ENCODE data around the gene TFIP11.

The TFIP11 gene

DNA sequence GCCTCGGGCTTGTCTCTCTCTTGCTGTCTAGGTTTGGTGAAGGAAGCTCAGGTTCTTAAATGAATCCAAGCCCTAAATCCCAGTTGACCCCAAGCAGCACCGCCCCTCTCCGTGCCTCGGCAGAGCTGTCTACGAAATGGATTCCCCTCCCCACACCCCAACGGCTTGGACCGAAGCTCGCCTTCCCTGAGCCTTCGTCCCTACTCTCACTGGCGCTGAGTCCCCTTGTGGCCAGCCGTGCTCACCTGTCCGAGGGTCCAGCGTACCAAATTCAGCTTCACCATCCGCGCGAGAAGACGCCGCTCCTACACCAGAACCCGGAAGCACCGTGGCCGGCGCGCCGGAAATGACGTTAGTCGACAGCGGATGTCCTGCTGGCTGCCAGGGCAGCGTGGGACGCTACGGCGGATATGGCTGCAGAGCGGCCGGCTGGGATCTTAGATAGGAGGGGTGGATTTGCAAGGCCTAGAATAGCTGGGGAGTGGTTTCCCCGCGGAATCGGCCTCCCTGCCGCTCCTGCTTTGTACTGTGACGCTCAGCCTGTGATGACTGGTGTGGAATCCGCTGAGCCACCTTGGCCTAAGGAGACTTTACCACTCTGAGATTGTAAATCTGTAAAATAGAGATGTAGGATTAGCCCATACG is at the start of gene TFIP11:
TFIP11 (minus strand) TSS at position 325 of the 645 bp plus-strand sequence. CDS start 2,201 bp downstream, outside the sequence.
- DNase-seq: peak; percentile 91

DNA sequence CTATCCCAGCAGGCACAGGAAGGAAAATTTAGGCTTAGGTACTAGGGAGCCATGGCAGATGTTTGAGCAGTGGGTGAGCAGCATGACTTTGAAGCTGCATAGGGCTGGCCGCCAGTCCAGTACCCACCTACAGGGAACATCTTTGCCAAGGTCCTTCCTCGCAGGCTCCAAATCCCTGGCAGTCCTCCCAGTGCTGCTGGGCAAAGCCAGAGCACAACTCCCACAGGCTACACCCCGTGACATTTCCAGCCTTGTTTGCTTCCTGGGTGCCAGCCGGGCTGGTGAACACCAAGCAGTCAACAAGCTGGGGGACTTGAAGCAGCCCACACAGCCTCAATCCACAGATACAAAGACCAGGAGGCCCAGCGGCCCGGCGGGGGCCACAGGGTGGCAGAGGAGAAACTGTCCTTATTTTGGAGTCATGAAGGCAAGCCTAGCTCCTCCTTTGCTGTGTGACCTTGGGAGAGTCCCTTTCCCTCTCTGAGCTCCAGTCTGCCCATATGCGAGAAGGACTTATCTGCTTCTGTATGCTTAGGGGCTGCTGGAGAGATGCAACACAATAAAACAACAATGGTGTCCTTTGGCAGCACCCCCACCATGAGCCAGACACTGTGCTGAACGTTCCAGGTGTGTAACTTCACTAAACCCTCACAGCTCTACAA is 49.6 kb upstream of the TFIP11 start:
- DNase-seq: no peak

DNA sequence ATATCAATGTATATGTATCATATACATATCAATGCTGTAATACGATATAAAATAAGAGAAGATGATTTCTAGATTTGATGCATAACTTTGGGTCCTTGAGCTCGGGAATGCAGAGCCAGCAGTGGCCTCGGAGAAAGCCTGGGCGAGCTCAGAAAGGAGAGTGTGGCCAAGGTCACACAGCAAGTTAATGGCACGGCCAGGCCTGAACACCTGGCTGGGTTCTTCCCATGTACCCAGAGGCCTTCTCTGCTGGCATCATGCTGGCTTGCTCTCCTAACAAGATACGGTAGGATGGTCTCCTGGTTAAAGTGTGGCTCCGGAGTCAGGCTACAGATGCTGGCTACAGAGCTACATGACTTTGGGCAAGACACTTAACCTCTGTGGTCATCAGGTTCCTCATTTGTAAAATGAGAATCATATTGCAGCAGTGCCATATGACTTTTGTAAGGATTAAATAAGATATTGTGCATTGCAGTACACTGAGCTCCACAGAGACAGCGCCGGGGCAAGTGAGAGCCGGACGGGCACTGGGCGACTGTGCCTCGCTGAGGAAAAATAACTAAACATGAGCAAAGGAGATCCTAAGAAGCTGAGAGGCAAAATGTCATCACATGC is 47.8 kb upstream of the TFIP11 start:
- DNase-seq: no peak

DNA sequence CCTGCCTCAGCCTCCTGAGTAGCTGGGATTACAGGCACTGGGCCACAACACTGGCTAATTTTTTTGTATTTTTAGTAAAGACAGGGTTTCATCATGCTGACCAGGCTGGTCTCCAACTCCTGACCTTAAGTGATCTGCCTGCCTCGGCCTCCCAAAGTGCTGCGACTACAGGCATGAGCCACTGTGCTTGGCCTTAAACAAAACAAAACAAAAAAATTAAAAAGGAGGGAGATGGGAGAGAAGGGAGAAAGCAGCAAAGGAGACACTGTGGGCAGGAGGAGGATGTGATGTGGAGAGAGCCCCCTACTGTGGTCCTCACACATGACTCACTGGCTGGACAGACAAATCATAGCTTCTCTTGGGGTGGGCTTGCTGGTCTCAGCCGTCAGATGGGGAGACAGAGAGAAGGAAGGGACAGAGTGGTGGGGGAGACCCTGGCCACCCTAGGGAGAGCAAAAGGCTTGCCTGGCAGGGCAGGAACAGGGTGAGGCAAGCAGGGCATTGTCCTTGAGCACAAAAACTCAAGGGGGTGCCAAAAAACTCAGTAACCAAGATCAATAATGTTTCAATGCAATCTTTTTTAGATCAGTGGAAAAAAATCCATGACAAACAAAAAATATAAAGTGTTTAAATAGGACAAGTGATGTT is 46.1 kb upstream of the TFIP11 start:
- DNase-seq: no peak

DNA sequence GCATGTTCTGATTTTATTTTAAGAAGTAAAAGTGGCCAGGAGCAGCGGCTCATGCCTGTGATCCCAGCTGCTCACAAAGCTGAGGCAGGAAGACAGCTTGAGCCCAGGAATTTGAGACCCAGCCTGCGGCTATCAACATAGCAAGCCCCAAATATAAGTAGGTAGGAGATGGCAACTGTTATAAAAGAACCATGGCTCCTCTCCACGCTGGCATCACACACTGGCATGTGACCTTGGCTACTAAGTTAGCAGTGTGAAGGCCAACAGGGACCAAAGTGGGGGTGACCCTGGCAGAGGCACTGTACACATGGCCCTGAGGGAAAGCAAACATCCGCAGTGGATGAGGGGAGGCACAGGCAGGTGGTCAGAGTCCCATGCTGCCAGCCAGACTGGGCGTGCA is 44.6 kb upstream of the TFIP11 start:
- no peak for DNase-seq

DNA sequence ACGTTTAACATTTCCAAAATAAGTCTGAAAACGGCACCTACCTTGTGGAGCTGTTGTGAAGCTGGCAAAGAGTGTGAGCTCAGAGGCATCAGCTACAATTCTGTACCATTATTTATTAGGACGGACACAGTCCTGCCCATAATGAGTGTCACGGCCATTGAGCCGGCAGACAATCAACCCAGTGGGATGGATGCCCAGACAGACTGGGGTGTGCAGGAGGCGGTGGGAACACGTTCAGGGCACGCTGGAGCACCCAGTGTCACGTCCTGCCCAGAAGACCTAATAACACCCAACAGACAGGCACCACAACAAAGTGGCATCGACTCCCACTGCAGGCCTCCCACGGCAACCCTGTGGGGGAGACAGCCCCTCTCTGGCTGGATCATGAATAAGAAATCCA is 43.2 kb upstream of the TFIP11 start:
- DNase-seq: no peak

DNA sequence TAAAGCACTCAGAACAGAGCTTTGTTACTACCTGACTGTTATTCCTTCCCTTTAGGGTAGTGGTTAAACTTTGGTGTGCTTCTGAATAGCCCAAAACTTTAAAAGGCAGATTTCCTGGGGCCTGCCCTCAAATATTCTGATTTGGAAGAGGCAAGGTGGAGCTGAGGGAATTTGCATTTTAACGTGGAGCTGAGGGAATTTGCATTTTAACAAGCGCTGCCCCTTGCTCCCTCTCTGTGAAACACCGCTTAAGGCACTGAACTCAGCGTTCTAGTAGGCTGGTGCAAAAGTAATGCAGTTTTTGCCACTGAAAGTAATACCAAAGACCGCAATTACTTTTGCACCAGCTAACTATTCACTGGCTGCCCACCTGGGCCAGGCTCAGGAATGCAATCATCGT is 42.7 kb upstream of the TFIP11 start:
- DNase-seq: no peak

DNA sequence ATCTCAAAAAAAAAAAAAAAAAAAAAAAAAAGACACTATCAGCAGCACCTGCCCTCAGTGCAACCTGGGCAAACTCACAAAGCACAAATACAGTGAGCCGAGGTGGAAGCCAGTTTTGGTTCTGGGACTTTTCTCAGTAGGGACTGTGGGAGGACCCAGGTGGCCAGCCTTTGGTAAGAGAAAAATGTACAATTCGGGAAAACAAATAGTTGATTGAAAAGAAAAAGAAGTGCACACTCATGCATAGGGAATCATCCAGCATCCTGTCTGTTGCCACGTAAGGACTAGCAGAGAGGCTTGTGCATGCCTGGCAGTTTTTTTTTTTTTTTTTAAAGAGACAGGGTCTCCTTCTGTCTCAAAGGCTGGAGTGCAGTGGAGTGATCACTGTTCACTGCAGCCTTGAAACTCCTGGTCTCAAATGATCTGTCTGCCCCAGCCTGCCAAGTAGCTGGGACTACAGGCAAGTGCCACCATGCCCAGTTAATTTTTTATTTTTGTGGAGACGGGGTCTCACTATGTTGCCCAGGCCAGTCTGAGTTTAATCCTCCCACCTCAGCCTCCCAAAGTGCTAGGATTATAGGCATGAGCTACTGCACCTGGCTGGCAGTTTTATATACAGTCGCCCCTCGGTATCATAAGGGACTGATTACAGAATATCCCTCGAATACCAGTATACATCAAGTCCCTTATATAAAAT is 40.9 kb upstream of the TFIP11 start:
- no peak for DNase-seq

GRCh38 chr22:26552466-26552865 is 40.2 kb upstream of the TFIP11 start:
- DNase-seq: no peak

DNA sequence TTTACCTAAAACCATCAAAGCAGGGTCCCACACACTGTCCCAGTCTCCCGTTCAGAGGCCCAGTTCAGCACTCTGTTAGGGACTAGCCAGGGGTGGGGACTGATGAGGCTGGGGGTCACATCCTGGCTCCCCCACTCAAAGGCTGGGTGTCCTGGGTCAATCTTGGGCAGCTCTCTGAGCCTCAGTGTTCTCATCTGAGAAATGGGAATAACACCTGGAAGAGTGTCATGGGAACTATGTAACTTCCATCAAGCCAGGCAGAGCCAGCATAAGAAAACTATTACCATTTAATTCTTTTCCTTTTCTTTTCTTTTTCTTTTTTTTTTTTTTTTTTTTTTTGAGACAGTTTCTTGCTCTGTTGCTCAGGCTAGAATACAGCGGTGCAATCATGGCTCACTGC is 39.3 kb upstream of the TFIP11 start:
- DNase-seq: no peak

- no peak for DNase-seq
Measured at GRCh38 chr22:26550498-26551033, 38.3 kb upstream of the TFIP11 start.

GRCh38 chr22:26549902-26550497 is 37.7 kb upstream of the TFIP11 start:
- no peak for DNase-seq

GRCh38 chr22:26548984-26549383 is 36.7 kb upstream of the TFIP11 start:
- no peak for DNase-seq

DNA sequence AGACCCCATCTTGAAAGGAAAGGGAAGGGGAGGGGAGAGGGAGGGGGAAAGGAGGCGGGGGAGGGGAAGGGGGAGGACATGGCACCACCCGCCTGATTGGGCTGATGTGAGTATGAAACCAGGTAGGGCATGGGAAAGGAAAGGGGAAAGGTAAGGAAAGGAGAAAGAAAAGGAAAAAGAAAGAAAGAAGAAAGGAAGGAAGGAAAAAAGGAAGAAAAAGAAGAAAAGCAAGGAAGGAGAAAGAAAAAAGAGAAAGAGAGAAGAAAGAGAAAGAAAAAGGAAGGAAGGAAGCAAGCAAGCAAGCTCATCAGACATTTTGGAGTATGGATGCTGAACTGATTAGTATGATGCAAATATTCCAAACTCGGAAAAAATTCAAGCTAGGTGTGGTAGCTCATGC is 36.0 kb upstream of the TFIP11 start:
- no peak for DNase-seq

DNA sequence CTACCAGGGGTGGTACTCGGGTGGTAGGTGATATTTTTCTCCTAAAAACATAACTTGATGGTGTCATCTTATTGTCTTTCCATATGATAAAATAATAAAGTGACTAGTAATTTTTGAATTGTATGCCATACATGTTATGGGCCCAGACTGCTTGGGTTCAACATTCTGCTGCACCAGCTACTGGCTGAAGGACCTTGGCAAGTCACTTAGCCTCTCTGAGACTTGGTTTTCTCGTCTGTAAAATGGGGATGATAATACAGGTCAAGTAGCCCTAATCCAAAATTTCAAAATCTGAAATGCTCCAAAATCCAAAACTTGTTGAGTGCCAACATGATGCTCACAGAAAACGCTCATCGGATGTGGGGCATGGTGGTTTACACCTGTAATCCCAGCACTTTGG is 35.6 kb upstream of the TFIP11 start:
- no peak for DNase-seq

DNA sequence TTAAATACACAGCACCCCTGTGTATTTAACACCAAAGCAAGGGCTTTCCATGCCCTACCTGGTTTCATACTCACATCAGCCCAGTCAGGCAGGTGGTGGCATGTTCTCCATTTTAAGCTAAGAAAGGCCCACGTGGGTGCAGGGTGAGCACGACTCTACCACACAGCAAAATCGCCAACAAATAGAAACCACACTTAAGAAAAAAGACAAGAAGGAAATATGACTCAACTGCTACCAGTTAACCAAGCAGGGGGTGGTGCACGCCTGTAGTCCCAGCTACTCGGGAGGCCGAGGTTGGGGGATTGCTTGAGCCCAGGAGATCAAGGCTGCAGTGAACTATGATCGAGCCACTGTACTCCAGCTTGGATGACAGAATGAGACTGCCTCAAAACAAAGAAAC is 35.2 kb upstream of the TFIP11 start:
- no peak for DNase-seq

DNA sequence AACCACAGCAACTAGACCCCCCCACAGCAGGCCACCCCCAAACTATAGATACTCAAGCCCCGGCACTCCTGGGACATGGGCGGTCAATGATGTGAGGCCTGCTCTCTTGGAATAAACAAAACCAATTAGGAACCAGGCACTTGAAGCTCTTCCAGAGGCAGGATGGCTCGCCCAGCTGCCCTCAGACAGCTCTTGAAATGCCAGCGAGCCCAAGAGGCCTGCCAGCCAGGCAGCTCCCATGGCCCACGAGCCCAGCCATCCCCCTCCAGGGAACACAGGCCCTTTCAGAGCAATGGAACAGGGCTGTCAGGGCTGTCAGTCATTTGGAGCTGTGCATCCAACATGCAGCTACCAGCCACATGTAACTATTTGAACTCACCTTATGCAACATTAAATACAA is 34.0 kb upstream of the TFIP11 start:
- no peak for DNase-seq

DNA sequence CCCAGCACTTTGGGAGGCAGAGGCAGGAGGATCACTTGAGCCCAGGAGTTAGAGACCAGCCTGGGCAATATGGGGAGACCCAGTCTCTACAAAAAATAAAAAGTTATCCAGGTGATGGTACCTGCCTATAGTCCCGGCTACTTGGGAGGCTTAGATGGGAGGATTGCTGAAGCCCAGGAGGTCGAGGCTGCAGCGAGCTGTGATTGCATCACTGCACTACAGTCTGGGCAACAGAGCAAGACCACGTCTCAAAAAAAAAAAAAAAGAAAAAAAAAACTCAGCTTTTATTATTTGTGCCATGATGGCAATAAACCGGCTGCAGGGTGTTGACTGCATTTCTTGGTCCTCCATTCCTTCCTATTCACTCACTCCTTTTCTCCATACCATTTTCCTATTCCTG is 33.6 kb upstream of the TFIP11 start:
- DNase-seq: no peak

GRCh38 chr22:26545385-26545784 is 33.1 kb upstream of the TFIP11 start:
- DNase-seq: no peak

DNA sequence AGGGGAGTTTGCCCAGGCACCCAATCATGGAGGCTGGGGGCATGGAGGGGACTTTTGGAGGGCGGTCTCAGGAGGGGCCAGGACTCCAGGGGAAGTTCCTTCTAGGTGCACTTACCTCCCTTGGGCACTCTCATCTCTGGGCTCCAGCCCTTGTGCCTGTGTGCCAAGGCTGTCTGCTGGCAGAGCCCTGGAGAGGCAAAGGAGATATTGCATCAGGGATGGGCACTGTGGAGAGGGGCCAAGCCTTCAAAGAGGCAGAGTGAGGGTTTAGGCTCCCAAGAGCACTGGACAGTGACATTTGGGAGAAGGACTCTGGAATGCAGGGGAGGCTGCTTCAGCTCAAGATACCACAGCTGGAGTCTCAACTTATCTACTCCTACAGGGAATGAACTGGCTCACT is 32.2 kb upstream of the TFIP11 start:
- DNase-seq: no peak

GRCh38 chr22:26542831-26543230 is 30.6 kb upstream of the TFIP11 start:
- DNase-seq: no peak

DNA sequence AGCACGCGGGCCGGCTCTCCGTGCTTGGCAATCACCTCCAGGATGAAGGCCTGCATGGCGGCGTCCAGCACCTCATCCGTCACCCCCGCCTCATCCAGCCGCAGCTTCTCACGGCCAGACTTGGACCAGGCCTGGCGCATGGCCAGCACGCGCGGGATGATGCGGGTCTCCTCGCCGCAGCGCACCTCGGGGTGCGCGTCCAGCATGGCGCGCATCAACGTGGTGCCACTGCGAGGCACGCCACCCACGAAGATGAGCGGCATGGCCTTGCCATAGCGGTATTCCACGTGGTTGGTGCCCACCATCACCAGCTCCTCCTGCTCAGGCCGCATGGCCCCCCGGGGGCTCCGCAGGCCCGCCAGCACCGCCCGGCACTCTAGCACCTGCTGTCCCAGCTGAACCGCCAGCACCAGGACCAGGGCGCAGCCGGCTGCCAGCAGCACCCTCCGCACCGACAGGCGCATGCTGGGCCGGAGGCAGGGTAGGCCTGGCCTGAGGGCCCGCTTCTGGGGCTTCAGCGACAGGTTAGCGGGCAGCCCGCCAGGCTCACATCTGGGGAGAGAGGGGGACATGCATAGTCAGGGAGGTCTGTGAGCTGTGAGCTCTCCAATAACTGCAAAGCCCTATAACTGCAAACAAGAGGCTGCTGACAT is 29.0 kb upstream of the TFIP11 start:
- no peak for DNase-seq

Measured in NCI-H82 (cell line).